HCT116 (cell line): Measurements from ENCODE around the gene NRTN. TPM values are rescaled to one million over a fixed set of nuclear protein-coding genes. Genes with fewer than 3 reads are reported as not detected.
A peak's percentile ranks its signal among the peaks of the same experiment; 100 is the strongest.

Experiments
- ATAC-seq: fragments of 200-7000 bp; cut with Tn5 transposase; 2 replicates; pipeline ENCODE4 v1.9.1; 2020; ENCODE audit warnings: mild to moderate bottlenecking, moderate library complexity
- BruUV-seq: library from RNA; stranded (reverse); fragments of 400-500 nt; replicated peaks from 2 replicates; lab custom pipeline; 2021; lab: Mats Ljungman, UMichigan
- CTCF ChIA-PET: fragments of 300-600 bp; sonication (Branson Sonifier 250); formaldehyde crosslinking; loops from one replicate; lab custom pipeline; 2021; ENCODE audit warnings: antibody characterized with exemption; lab: Charles Lee
- POLR2A ChIA-PET: fragments of 300-600, 350-600 bp; sonication (Branson Sonifier 250); formaldehyde crosslinking; loops from one replicate; lab custom pipeline; 2021; ENCODE audit warnings: antibody characterized with exemption; lab: Charles Lee
- RAD21 ChIA-PET, 2 experiments: fragments of 300-600 bp; sonication (Branson Sonifier 250); formaldehyde crosslinking; loops; one replicate each; lab custom pipeline; 2023; ENCODE audit warnings: low total read pairs in 2 of 2; ENCODE audit not compliant: uncharacterized antibody in 2 of 2, unreplicated experiment in 2 of 2, low non-redundant PET in 1 of 2; lab: Charles Lee
- DNase-seq: peaks from one replicate; pipeline ENCODE4 v3.0.0-alpha.2; 2010; ENCODE audit warnings: low read depth, low spot score
- H2AFZ ChIP-seq: fragments of 200-600 bp; shearing (Covaris generic), sonication (generic); 2 replicates; pipeline ENCODE4 v1.6.1; 2017; ENCODE audit warnings: low read depth, mixed run types, mixed read lengths, antibody characterized with exemption, low read length; ENCODE audit not compliant: poor library complexity, severe bottlenecking
- H3K27ac ChIP-seq: 2 replicates; pipeline ENCODE4 v1.5.1; 2012; ENCODE audit warnings: low read depth, low read length
- H3K27me3 ChIP-seq: fragments of 200-600 bp; sonication (generic); 2 replicates; pipeline ENCODE4 v1.6.1; 2016; ENCODE audit warnings: mixed run types, low read length, mixed read lengths; ENCODE audit not compliant: insufficient read depth
- H3K36me3 ChIP-seq, 2 experiments: fragments of 200-500 bp in 1 of 2; fragments of 200-600 bp in 1 of 2; sonication (Bioruptor generic) in 1 of 2; sonication (generic) in 1 of 2; 2 replicates each; pipeline versions ENCODE4 v1.5.1 to v1.6.1; 2014 to 2016; ENCODE audit warnings: low read length in 2 of 2, inconsistent platforms in 1 of 2, mixed read lengths in 1 of 2, mixed run types in 1 of 2; ENCODE audit not compliant: insufficient read depth in 2 of 2, control insufficient read depth in 1 of 2
- H3K4me1 ChIP-seq, 2 experiments: fragments of 200-600 bp in 1 of 2; sonication (generic) in 1 of 2; 2 replicates each; pipeline versions ENCODE4 v1.5.1 to v1.6.1; 2012 to 2017; ENCODE audit warnings: low read length in 2 of 2, inconsistent platforms in 1 of 2, mild to moderate bottlenecking in 1 of 2, mixed read lengths in 1 of 2, mixed run types in 1 of 2, moderate library complexity in 1 of 2; ENCODE audit not compliant: insufficient read depth in 2 of 2, control insufficient read depth in 1 of 2
- H3K4me2 ChIP-seq: fragments of 200-600 bp; sonication (generic); 2 replicates; pipeline ENCODE4 v1.6.1; 2017; ENCODE audit warnings: mixed run types, low read length, mixed read lengths
- H3K4me3 ChIP-seq, 2 experiments: fragments of 200-600 bp in 1 of 2; sonication (generic) in 1 of 2; replicated peaks in 1 of 2; 2 replicates each; pipeline ENCODE4 v1.5.1; 2011 to 2016; ENCODE audit warnings: low read length in 2 of 2, control low read depth in 1 of 2, low read depth in 1 of 2, mild to moderate bottlenecking in 1 of 2, mixed read lengths in 1 of 2, mixed run types in 1 of 2
- H3K79me2 ChIP-seq: fragments of 200-600 bp; sonication (generic); 2 replicates; pipeline ENCODE4 v1.6.1; 2017; ENCODE audit warnings: mild to moderate bottlenecking, mixed run types, low read length, moderate library complexity, mixed read lengths; ENCODE audit not compliant: insufficient read depth
- H3K9ac ChIP-seq: fragments of 200-600 bp; sonication (generic); 2 replicates; pipeline ENCODE4 v1.6.1; 2016; ENCODE audit warnings: low read length, mixed read lengths
- H3K9me2 ChIP-seq: fragments of 200-600 bp; sonication (generic), shearing (Covaris generic); 2 replicates; pipeline ENCODE4 v1.6.1; 2017; ENCODE audit warnings: mixed run types, mild to moderate bottlenecking, moderate library complexity; ENCODE audit not compliant: insufficient read depth
- H3K9me3 ChIP-seq, 2 experiments: fragments of 200-500 bp in 1 of 2; fragments of 200-600 bp in 1 of 2; sonication (Bioruptor generic) in 1 of 2; sonication (generic) in 1 of 2; 2 replicates each; pipeline ENCODE4 v1.6.1; 2014 to 2017; ENCODE audit warnings: low read length in 2 of 2, mixed read lengths in 2 of 2, inconsistent platforms in 1 of 2, low read depth in 1 of 2, mild to moderate bottlenecking in 1 of 2, mixed run types in 1 of 2, moderate library complexity in 1 of 2; ENCODE audit not compliant: control insufficient read depth in 1 of 2, insufficient read depth in 1 of 2
- H4K20me1 ChIP-seq: fragments of 200-600 bp; sonication (generic), shearing (Covaris generic); 2 replicates; pipeline ENCODE4 v1.6.1; 2017; ENCODE audit warnings: mixed run types, mild to moderate bottlenecking, moderate library complexity; ENCODE audit not compliant: insufficient read depth
- EZH2 ChIP-seq: fragments of 200-600 bp; sonication (generic); IDR thresholded peaks from 2 replicates; pipeline ENCODE4 v1.6.1; 2017; ENCODE audit warnings: antibody characterized with exemption, mixed run types
- MAX ChIP-seq: IDR thresholded peaks from 2 replicates; pipeline ENCODE4 v1.6.1; 2012
- POLR2AphosphoS5 ChIP-seq: IDR thresholded peaks from 2 replicates; pipeline ENCODE4 v1.6.1; 2011; ENCODE audit warnings: mild to moderate bottlenecking, low read depth, low read length, moderate library complexity
- RAD21 ChIP-seq: IDR thresholded peaks from 2 replicates; pipeline ENCODE4 v1.6.1; 2012; ENCODE audit warnings: low read depth, mild to moderate bottlenecking
- SP1 ChIP-seq: IDR thresholded peaks from 2 replicates; pipeline ENCODE4 v1.6.1; 2012; ENCODE audit warnings: low read depth
- ZFX ChIP-seq: fragments of 450-650 bp; IDR thresholded peaks from 2 replicates; pipeline ENCODE4 v1.6.1; 2017
- intact Hi-C: fragments of 100-400 bp; cut with micrococcal nuclease; formaldehyde crosslinking; loops from 2 replicates; pipeline ENCODE4 v1.10.0; 2022
- total RNA-seq: library from RNA; stranded (reverse); gene quantifications from one replicate; pipeline ENCODE4 v1.2.1, GENCODE V29; 2021; ENCODE audit not compliant: unreplicated experiment
- TF ChIP-seq, protein P1 (sequence below), 3 experiments: fragments of 200-600 bp in 1 of 3; sonication (generic) in 1 of 3; IDR thresholded peaks in 2 of 3; conservative IDR thresholded peaks in 1 of 3; 2 replicates each; pipeline ENCODE4 v1.5.1; 2012 to 2017; ENCODE audit warnings: low read depth in 2 of 3, low read length in 2 of 3, antibody characterized with exemption in 1 of 3, borderline replicate concordance in 1 of 3, control low read depth in 1 of 3, mild to moderate bottlenecking in 1 of 3, mixed read lengths in 1 of 3, mixed run types in 1 of 3, moderate library complexity in 1 of 3; ENCODE audit not compliant: insufficient read depth in 1 of 3

NRTN gene
- total RNA-seq, 1 experiment from 2014 or later, result 11.5 TPM

GRCh38 chr19:5825178-5825577, 20.3 kb downstream of the NRTN start (continued):
- no peak for TF ChIP-seq MAX
- no peak for TF ChIP-seq RAD21
- TF ChIP-seq SP1, result no peak
- TF ChIP-seq, protein P1, sequence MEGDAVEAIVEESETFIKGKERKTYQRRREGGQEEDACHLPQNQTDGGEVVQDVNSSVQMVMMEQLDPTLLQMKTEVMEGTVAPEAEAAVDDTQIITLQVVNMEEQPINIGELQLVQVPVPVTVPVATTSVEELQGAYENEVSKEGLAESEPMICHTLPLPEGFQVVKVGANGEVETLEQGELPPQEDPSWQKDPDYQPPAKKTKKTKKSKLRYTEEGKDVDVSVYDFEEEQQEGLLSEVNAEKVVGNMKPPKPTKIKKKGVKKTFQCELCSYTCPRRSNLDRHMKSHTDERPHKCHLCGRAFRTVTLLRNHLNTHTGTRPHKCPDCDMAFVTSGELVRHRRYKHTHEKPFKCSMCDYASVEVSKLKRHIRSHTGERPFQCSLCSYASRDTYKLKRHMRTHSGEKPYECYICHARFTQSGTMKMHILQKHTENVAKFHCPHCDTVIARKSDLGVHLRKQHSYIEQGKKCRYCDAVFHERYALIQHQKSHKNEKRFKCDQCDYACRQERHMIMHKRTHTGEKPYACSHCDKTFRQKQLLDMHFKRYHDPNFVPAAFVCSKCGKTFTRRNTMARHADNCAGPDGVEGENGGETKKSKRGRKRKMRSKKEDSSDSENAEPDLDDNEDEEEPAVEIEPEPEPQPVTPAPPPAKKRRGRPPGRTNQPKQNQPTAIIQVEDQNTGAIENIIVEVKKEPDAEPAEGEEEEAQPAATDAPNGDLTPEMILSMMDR (IDR thresholded peaks at IDR 0.05 in 2 of 3, conservative IDR thresholded peaks at IDR 0.05 in 1 of 3; ENCODE audit: borderline replicate concordance in 1 of 3, insufficient read depth in 1 of 3, low read depth in 2 of 3, low read length in 2 of 3), result no peak
- TF ChIP-seq ZFX, result no peak
- TF ChIP-seq POLR2AphosphoS5, result no peak
- TF ChIP-seq EZH2, result no peak

GRCh38 chr19:5826531-5827341, 21.9 kb downstream of the NRTN start:
- no TSS peak for BruUV-seq
- peak overlapping the region; percentile 96 for H3K9ac ChIP-seq
- POLR2A ChIA-PET, result interaction anchor here (2.4 to 2.9 kb wide), 4 partner anchors 14 to 77 kb away, joined by 14 to 34 read pairs (median 25); partner anchors contain the start of genes DUS3L, FUT6, NDUFA11 and NRTN
- DNase-seq (peak; percentile 74), ATAC-seq (peak; percentile 26)
- H3K9me3 ChIP-seq, result no peaks in the 10 kb centered on the region
- H4K20me1 ChIP-seq, result no peaks in the 10 kb centered on the region
- CTCF ChIA-PET, result interaction anchor here (1.0 to 3.6 kb wide), 3 partner anchors 16 to 77 kb away, joined by 3 to 49 read pairs (median 7); partner anchors contain the start of genes NDUFA11, NRTN and VMAC
- H3K27ac ChIP-seq, result peak overlapping the region; percentile 92
- peaks cover 15 to 38% of the 10 kb centered on the region in 2 experiments for H3K4me1 ChIP-seq
- intact Hi-C loops, result loop anchor here (1.0 to 2.0 kb wide), 2 partner anchors 22 to 78 kb away; partner anchors contain the start of gene VMAC
- H3K4me2 ChIP-seq, result peak overlapping the region; percentile 96
- no peaks in the 10 kb centered on the region for H3K27me3 ChIP-seq
- H3K4me3 ChIP-seq, result peak overlapping the region; percentile 56 to 59
- H2AFZ ChIP-seq, result no peak overlapping the region
- RAD21 ChIA-PET, result no interaction called here
- no peaks in the 10 kb centered on the region for H3K79me2 ChIP-seq
- TF ChIP-seq, protein P1 (IDR thresholded peaks at IDR 0.05 in 2 of 3, conservative IDR thresholded peaks at IDR 0.05 in 1 of 3; ENCODE audit: borderline replicate concordance in 1 of 3, insufficient read depth in 1 of 3, low read depth in 2 of 3, low read length in 2 of 3), result peak in 2 of 3 experiments; percentile 59 to 63; a peak in 5 of 6 replicates
- TF ChIP-seq RAD21 (peak; percentile 38; the same call in 1 of the 2 replicates), ZFX (no peak)
- TF ChIP-seq, all 23 proteins: peak for 2
- Histone ChIP-seq H3K9me2 (no peaks in the 10 kb centered on the region), H3K36me3 (no peaks in the 10 kb centered on the region)
